MM.1S (cell line): ENCODE results near the gene PDZD8.

Source experiments
- CTCF ChIP-seq: fragments of 300-600 bp; sonication (generic); IDR thresholded peaks from 2 replicates; pipeline ENCODE4 v1.5.1; 2016; ENCODE audit warnings: antibody characterized with exemption, low read length, mixed read lengths
- EZH2 ChIP-seq: fragments of 300-600 bp; sonication (generic); optimal IDR thresholded peaks from 2 replicates; pipeline ENCODE3; 2017; ENCODE audit warnings: low read depth, mild to moderate bottlenecking, antibody characterized with exemption, low read length, mixed read lengths
- EZH2phosphoT487 ChIP-seq: fragments of 300-600 bp; sonication (generic); IDR thresholded peaks from 2 replicates; pipeline ENCODE4 v1.6.1; 2018; ENCODE audit warnings: antibody characterized with exemption, low read length

GRCh38 chr10:117334926-117335325, 40.3 kb downstream of the PDZD8 start:
- TF ChIP-seq CTCF (no peak), EZH2 (no peak), EZH2phosphoT487 (no peak)
